Sciatic nerve (tissue), 2 donors: Measurements from ENCODE around the gene CCDC146. TPM values are rescaled to one million over a fixed set of nuclear protein-coding genes. Genes with fewer than 3 reads are reported as not detected.
"Not testable (repeated sequence)": the region's sequence is repeated elsewhere in the genome, so short reads cannot be mapped to it uniquely, and the experiment has no call there.

ENCODE experiments used
- ATAC-seq: fragments of 200-7000 bp; cut with Tn5 transposase; one replicate; pipeline ENCODE4 v1.9.1; 2020; ENCODE audit warnings: mild to moderate bottlenecking, moderate library complexity
- DNase-seq: peaks from one replicate; pipeline ENCODE4 v3.0.0-alpha.2; 2020; ENCODE audit warnings: low spot score
- intact Hi-C: fragments of 100-400 bp; cut with DNase I; formaldehyde crosslinking; loops from one replicate; pipeline ENCODE4 v1.14.2; 2022
- total RNA-seq: library from RNA; stranded (reverse); fragmentation: NEBNext Ultra II Directional; extraction: Animal tissue kit (Norgen Biotek cat#: 25700); gene quantifications from one replicate; pipeline ENCODE4 v1.2.1, GENCODE V29; 2021
- donor health status: DM: no; HTN: no; CAD: no.
- donor health status: DM: no; HTN: no; CAD: no.

The CCDC146 gene
- total RNA-seq, 1 donor from 2014 or later = 26.4 TPM

DNA sequence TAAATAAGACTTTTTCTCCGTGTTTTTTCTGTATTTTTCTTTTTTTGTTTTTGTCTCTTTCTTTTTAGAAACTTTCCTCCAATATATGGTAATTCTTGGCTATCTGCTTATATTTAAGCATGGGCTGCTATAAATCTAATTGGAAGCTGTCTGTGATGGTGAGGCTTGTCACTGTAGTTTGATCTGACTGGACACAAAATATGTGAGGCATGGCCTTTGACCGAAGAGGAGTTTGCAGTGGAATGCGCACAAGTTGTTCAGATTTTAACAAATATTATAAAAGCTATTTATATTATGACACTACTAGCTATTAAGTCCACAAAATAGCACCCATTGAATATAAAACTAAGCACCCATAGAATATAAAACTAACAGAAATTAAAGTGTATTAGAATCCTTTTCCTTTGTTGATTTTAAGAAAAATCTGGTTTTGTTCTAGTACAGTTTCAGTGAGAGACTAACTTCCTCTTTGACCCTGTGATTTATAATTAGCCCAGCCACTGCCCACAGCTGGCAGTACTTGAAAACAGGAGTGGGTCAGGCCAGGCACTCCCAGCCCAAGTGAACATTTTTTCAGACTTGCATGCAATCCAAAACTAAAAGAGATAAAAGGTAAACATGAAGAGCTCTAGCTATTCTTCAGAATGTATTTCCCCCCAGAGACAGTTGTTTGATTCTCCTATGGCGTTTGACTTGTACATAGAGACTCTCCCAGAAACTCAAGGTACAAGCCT is 147.1 kb downstream of the CCDC146 start:
- intact Hi-C loops = no loop called here
- DNase-seq (no peak), ATAC-seq (peak; percentile 91)

DNA sequence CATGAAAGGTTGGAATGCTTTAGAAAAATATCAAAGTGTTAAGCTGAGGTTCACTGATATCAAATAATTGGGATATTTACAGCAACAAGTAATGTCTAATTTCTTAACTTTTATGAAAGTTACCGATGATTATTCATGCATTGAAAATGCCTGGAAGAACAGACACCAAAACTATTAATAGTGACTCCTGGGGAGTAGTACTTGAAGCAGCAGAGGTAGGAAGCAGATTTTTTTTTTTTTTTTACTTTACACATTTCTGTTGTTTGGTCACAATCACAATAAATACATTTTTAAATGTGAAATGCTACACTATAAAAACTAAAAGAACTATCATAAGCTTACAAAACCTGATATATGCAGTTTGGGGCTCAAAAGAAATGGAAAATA is 147.7 kb downstream of the CCDC146 start:
- intact Hi-C loops = no loop called here
- no peak for DNase-seq
- ATAC-seq = peak; percentile 28

DNA sequence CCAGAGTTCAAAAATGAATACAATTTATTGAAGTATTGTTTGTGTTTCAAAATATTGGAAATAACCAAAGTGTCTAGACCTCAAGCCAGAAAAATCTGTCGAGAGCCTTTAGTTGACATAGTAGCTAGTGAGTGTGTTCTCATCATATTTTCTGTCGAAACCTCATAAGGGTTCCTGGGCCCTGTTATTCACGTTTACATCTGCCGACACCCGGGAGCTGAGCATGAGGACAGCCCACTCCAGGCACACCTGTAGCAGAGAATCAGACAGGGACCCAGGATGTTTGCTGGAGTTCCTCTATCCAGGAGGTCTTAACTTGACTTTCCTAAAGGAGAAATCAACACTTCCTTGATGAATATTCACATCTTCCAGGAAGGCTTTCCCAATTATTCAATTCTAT is 149.4 kb downstream of the CCDC146 start:
- intact Hi-C loops = no loop called here

DNA sequence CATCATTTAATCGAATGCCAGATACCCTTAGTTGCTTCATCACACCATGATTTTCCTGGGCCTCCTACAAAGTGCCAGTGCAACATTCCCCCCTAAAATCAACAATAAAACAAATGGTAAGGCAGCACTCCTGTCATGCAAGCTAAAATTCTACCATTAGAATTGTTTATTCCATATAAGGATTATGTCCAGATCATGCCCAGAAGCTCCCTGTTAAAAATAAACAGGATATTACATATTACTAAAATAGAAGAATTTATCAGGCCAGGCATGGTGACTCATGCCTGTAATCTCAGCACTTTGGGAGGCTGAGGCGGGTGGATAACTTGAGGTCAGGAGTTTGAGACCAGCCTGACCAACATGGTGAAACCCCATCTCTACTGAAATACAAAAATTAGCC is 153.2 kb downstream of the CCDC146 start:
- ATAC-seq, intact Hi-C loops, DNase-seq: not testable (repeated sequence)

More for the DNA sequence above, 149.4 kb downstream of the CCDC146 start:
- no peak for ATAC-seq
- no peak for DNase-seq

DNA sequence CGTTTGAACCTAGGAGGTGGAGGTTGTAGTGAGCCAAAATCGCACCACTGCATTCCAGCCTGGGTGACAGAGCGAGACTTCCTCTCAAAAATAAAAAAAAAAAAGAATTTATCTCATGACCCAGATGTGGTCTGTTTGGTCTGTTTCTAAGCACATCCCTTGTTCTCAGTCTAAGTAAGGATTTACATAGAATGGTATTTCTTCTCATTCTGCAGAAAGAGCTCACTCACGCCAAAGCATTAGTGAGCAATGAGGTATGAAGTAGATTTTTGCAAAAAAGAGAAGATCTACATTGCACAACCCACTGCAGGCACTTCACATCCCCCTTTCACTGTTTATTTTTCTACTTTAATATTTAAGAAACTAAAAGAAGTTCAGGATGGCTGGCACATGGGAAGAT is 153.7 kb downstream of the CCDC146 start:
- intact Hi-C loops = no loop called here
- ATAC-seq = no peak
- DNase-seq = no peak

DNA sequence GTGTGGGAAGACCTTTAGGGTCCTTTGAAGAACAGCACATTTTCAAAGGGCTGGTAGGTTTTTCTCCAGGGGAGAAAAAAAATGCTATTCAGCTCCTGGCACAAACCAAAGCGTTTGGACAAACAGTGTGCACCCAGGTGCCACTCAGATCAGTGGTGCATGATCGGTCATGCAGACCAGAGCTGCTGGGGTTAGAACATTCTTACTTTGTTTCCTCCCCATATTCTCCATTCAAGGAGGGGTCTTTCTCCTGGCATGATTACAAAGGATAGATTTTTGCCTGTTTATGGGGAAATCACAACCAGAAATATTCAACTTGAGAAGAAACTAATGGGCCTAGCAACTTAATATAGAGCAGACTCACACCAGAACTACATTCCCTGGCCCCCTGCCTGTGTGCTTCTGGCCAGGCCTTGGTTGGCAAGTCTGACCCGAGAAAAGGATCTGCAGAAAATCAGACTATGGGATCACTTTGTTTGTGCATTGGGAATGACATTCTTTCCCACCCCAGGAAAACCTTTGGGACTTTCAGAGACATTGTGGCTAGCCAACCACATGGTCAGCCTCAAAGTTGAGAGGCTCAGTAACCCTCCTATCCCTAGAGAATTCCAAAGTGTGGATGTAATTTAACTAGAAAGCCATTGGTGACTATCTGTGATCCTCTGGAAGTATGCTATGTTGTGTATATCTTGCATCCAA is 159.5 kb downstream of the CCDC146 start:
- intact Hi-C loops = no loop called here
- peak; percentile 36 for ATAC-seq

DNA sequence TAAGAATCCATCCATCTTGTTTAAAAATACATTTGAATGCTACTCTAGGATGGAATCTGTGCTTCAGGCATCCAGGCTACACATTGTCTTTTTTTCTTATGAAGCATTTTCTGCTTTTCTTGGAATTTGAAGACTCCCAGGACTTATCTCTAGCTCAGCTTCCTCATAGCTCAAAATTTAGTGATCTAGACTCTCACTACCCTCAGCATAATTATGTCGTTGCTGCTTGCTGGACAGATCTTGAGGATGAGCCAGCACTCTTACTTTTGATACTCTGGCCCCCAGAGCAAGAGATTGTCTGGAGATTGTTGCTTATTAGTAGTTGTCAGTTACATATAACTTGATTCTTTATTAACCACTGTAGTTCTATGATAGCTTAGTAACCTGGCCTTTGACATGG is 160.5 kb downstream of the CCDC146 start:
- DNase-seq = no peak
- intact Hi-C loops = no loop called here
- no peak for ATAC-seq

More for the DNA sequence above, 159.5 kb downstream of the CCDC146 start:
- no peak for DNase-seq

DNA sequence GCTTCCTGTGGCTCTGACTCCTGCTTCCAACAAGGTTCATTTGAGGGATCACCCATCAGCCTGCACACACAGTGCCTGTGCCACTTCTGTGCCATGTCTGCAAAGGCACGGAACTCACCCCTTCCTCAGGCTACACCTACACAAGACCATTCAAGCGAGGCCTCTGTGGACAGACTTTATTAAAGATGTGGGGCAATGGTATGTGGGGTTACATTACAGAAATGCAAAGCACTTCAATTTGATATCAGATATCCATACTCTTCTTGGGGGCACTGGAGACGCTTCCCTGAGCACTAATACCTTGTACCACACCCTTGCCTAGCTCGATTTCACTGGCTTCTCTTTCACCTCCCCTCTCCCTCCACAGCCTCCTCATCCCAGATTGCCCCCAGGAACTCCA is 161.6 kb downstream of the CCDC146 start:
- intact Hi-C loops = no loop called here
- DNase-seq (no peak), ATAC-seq (no peak)

DNA sequence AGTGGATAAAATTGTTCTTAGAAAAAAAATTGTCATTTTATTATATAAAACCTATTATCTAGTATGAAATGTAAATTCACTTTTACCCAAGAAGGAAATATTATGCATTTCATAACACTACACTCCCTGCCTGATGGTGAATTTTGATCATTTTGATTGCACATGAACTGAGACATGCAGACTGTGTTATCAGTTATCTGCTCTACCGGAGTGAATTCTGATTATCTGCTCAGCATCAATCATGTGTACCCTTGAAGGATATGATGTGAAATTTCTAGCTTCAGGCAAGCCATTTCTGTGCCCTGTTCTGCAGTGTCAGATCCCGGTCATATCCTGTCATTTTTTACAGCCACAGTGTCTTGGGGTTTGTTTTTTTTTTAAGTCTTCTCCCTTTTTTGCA is 162.2 kb downstream of the CCDC146 start:
- ATAC-seq (no peak), DNase-seq (no peak)
- intact Hi-C loops = no loop called here

DNA sequence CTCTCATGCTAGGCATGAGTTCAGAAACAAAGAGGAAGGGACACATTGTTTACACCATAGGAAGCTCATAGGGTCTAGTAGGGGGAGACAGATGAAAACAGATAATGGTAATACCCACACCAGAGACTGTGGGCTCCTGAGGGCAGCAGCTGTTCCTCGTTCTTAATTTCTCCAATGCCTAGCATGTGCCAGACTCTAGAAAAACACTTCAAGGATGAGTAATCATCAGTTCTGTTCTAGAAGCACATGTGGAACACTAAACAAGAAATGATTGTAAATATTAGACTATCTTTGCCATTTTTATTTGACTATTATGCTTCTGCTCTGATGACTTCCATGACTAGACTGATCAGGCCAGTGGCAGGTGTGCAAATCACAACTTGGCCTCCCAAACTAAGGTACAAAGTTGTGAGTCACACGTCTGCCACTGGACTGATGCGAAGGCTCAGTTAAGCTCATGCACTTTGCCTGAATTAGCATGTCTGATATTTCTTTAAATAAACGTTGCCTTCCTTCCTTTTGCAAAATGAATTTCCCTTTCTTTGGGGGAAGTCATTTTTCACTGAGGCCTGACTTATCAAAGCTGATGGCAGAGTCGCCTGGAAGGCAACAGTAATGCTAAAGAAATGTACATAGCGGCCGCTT is 166.4 kb downstream of the CCDC146 start:
- DNase-seq = no peak
- ATAC-seq = no peak
- intact Hi-C loops = no loop called here

DNA sequence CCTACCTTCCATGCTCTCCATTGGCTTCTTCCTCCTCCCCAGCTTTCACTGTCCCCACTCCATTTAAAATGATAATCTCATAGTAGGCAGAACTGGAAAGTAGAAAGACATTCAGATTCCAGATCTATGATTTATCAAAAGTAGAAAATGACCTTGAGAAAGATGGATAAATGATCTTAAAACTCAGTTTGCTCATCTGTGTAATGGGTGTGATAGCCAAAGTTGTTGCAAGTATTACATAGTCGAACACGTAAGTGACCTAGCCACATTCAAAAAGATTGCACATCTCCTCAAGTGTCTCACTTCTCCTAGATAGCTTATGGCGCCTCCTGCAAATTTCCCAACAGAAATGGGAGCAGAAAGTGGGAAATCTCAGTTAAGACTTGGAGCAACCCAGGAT is 167.0 kb downstream of the CCDC146 start:
- DNase-seq (no peak), ATAC-seq (no peak)
- intact Hi-C loops = no loop called here

DNA sequence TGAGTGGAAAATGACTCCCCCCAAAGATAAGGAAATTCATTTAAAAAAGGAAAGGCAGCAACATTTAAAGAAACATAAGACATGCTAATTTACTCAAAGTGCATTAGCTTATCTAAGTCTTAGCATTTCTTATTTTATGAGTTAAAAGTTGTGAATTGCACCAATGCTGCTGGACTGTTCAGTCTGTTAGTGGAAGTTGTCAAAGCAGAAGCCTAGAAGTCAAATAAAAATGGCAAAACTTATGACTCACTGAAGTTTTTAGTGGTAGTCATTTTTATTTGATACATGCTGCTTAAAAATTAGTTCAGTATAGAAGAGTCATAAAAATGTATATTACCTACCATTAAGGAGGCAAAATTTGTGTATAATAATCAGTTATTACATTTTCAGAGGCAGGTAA is 168.0 kb downstream of the CCDC146 start:
- ATAC-seq (no peak), DNase-seq (no peak)
- intact Hi-C loops = no loop called here

DNA sequence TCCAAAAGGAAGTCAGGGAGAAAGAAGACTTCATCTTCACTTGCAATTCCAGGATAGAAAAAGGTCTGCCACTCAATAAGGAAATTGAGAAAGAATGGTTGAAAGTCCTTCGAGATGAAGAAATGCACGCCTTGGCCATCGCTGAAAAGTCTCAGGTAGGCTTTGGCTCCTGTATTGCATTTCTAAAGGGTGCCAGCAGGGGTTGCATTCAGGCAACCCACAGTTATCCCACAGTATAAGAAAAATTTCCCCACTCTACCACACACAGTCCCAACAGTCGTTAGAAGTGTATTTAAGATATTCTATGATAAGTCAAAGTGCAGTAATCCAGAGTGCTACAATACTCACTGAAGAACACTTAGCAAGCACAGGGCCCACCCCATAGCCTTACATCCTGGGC is 170.6 kb downstream of the CCDC146 start:
- DNase-seq (no peak), ATAC-seq (no peak)
- intact Hi-C loops = no loop called here

DNA sequence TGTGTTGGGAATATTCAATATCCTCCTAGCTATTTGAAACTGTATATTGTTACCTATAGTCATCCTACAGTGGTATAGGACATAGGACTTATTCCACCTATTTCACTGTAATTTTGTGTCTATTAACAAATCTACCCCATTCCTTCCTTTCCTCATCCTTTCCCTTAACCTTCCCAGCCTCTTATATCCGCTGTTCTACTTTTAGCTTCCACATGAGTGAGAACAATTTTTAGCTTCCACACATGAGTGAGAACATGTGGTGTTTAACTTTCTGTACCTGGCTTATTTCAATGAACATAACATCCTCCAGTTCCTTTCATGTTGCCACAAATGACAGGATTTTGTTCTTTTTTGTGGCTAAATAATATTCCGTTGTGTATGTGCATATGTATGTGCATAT is 173.1 kb downstream of the CCDC146 start:
- intact Hi-C loops = no loop called here
- ATAC-seq (no peak), DNase-seq (no peak)

DNA sequence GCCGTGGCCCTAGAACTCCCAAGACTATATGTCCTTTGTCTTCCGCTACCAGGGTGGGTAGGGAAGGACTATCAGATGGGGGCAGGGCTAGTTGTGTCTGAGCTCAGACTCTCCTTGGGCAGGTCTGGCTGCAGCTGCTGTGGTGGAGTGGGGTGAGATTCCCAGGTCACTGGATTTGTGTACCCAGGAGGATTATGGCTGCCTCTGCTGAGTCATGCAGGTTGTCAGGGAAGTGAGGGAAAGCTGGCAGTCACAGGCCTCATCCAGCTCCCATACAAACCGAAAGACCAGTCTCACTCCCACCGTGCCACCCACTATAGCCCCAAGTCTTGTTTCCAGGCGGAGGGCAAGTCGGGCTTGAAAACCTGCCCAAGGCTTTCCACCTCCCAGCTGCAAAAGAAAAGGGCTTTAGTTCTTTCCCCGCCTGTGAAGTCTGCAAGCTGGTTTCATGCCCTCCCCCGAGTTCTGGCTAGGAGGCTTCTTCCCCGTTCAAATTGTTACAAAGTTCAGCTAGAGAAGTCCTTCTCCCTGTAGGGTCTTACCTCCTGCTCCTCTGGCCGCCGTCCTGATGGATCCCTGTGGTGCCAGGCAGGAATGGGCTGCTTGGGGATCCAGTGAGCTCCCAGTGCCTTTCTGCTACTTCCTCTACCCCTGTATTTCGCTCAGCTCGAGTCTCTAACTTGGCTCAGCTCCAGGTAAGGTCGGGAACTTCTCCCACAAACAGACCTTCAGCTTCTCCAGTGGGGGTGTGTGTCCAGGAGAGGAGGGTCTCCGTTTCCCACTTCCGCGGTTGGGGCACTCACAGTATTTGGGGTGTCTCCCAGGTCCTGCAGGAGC is 184.0 kb downstream of the CCDC146 start:
- intact Hi-C loops = no loop called here
- no peak for DNase-seq
- no peak for ATAC-seq

DNA sequence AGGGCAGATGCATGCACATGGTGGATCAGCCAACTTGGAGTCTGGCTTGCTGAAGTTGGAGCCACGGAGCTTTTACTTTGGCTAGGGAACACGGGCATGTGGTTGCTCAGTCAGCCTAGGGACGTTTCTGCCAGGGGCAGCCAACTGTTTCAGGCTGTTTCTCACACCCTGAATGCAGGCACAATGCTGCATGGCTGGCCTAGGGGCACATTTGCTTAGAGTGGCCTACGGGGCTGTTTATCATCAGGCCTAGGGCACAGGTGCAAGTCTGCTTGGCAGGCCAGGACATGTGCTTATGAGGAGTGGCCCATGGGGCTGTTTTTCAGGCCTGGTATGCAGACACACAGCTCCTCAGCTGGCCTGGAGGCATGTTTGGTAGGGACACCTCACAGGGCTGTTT is 186.4 kb downstream of the CCDC146 start:
- intact Hi-C loops = no loop called here
- ATAC-seq (peak; percentile 47), DNase-seq (no peak)

DNA sequence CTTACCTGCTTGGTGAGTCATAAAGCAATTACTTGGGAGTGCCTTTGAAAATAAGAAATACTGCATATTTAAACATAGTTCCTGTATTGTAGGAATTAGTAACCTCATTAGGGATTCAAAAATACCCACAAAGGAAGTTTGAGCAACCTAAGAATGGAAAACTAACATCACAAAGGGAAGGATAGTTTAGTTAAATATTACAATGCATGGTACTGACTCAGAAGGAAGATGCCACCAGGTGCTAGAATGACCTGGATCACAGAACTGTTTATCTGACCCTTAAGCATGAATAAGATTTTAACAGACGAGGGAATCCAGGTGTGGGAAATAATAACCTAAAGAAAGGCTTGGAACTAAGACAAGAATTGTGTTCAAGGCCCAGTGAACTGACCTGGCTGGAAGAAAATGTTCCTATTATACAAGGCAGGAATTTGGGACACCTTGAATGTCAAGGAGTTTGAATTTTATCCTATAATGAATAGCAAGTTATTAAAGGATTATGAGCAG is 187.4 kb downstream of the CCDC146 start:
- intact Hi-C loops = no loop called here
- DNase-seq = no peak
- ATAC-seq = peak; percentile 11

DNA sequence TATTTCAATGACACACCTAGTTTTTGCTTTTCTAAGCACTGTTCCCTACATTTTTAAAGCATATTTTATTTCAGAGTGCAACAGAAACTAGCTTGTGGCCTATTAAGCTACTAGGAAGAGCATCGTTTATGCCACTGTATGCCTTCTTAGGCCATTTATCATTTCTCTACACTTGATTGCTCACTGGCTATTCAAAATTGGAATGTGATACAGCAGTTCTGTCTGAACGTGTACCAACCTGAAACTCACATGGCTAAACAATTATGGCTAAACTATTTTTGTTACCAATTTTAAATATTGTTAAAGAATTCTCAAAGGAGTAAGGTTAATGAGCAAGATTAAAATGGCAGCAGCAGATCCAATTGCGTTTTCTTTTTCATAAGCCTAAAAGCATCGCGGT is 188.6 kb downstream of the CCDC146 start:
- DNase-seq (no peak), ATAC-seq (no peak)
- intact Hi-C loops = no loop called here

DNA sequence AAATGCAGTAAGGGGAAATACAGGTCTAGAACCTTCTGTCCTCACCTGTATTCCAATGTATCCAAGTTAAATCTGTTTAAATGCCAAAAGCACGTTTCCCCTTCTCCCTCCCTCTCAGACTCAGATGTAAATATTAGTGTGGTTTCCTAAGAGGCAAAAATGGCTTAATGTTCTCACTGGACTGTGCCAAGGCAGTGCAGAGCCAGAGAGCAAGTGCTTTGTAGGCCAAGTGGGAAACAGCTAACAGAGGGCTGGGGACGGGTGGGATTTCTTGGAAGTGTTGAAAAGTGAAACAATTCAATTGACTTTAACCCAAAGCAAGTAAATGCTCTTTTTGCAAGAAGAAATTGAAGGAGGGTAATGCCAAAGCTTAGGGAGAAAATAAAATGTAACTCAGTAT is 190.7 kb downstream of the CCDC146 start:
- intact Hi-C loops = no loop called here
- no peak for DNase-seq
- no peak for ATAC-seq
